Measurements from ENCODE around the gene ZNF599. TPM values are rescaled to one million over a fixed set of nuclear protein-coding genes. Genes with fewer than 3 reads are reported as not detected.
"Not testable (repeated sequence)": the region's sequence is repeated elsewhere in the genome, so short reads cannot be mapped to it uniquely, and the experiment has no call there.

ZNF599 gene
- total RNA-seq, 2 experiments from 2014 or later, result 2.0 to 2.9 TPM

DNA sequence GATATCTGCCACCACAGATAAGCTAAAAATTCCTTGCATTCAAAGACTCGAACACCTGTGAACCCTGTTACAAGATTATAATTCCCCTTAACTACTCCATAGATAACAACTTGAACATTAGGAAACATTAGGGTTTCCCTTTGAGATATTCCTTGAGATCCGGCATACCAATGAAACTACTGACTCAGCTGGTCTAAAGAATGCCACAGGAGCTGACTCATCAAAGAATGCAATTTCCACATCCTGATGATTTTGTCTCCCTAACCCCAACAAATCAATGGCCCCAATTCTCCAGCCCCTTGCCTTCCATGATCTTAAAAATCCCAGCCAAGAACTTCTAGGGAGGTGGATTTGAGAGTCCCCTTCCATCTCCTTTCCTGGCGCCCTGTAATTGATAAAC lies 35.6 kb upstream of the ZNF599 start:
- no peaks in the 10 kb centered on the region for H3K36me3 ChIP-seq (ENCODE audit: insufficient read depth, low read length)
- TF ChIP-seq, protein P1, sequence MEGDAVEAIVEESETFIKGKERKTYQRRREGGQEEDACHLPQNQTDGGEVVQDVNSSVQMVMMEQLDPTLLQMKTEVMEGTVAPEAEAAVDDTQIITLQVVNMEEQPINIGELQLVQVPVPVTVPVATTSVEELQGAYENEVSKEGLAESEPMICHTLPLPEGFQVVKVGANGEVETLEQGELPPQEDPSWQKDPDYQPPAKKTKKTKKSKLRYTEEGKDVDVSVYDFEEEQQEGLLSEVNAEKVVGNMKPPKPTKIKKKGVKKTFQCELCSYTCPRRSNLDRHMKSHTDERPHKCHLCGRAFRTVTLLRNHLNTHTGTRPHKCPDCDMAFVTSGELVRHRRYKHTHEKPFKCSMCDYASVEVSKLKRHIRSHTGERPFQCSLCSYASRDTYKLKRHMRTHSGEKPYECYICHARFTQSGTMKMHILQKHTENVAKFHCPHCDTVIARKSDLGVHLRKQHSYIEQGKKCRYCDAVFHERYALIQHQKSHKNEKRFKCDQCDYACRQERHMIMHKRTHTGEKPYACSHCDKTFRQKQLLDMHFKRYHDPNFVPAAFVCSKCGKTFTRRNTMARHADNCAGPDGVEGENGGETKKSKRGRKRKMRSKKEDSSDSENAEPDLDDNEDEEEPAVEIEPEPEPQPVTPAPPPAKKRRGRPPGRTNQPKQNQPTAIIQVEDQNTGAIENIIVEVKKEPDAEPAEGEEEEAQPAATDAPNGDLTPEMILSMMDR (IDR thresholded peaks at IDR 0.05), result no peak
- CTCF ChIA-PET, result no interaction called here
- ATAC-seq (ENCODE audit: poor library complexity) (no peak), DNase-seq (no peak)
- Mint-ChIP-seq H3K36me3 (ENCODE audit: low read depth) (peaks cover 39% of the 10 kb centered on the region), H3K9me3 (peaks cover 9% of the 10 kb centered on the region), H3K27me3 (no peaks in the 10 kb centered on the region), H3K4me1 (ENCODE audit: low read depth) (no peaks in the 10 kb centered on the region), H3K4me3 (no peak overlapping the region), H3K27ac (no peak overlapping the region)
- intact Hi-C loops (cut with DNase I, micrococcal nuclease), result no loop called here
- H3K9me3 ChIP-seq (ENCODE audit: control insufficient read depth in 1 of 2, insufficient read depth in 1 of 2, low read length in 2 of 2), result peaks cover 9% of the 10 kb centered on the region in 2 experiments
- no peak overlapping the region for H3K27ac ChIP-seq (ENCODE audit: low read depth in 1 of 2, low read length in 2 of 2)
- POLR2A ChIA-PET, result no interaction called here
- H3K4me3 ChIP-seq (ENCODE audit: low read length), result no peak overlapping the region
- no peaks in the 10 kb centered on the region for H3K4me1 ChIP-seq (ENCODE audit: insufficient read depth, low read length)
- H3K27me3 ChIP-seq (ENCODE audit: control insufficient read depth in 1 of 2, insufficient read depth in 2 of 2, low read length in 2 of 2), result no peaks in the 10 kb centered on the region

DNA sequence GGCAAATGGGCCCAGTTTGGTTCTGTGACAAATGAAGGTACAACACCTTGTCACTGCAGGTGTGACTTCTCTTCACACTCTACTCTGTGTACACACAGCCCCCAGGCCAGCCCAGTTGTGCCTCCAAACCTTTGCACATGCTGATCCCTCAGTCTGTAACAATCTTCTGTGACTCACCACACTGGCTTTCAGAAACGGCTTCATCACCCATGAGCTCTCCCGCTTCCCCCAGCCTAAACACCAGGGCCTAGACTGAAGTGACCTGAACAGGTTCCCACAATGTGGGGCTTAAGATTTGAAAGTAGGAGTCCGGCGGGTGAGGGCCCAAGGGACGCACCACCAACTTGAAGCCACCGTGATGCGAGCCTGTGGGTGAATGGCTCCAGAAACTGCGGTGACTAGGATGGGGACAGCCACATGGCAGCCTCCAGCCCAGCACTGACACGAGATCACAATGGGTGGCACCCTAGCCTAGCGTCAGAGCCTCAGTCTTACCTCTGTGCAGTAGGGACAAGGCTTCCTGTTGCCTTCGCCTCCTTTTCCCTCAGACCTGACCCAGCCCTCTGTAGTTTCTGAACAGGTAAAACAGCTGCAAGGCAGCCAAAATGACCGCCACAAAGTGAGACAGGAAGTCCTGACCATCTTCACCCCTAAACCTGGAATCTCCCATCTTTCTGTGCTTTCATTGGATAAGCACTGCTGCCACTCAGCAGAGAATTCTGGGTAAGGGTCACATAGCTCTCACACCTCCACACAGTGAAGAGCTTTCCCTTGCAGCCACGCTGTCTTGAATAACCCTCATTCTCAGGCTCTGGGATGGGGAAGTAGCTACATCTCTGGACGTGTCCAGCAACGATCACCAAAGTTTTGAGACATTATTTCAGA lies 34.2 kb upstream of the ZNF599 start:
- H3K36me3 Mint-ChIP-seq (ENCODE audit: low read depth), result peaks cover 29% of the 10 kb centered on the region
- Histone ChIP-seq H3K36me3 (ENCODE audit: insufficient read depth, low read length) (no peaks in the 10 kb centered on the region), H3K4me3 (ENCODE audit: low read length) (no peak overlapping the region), H3K27me3 (ENCODE audit: control insufficient read depth in 1 of 2, insufficient read depth in 2 of 2, low read length in 2 of 2) (no peaks in the 10 kb centered on the region), H3K27ac (ENCODE audit: low read depth in 1 of 2, low read length in 2 of 2) (no peak overlapping the region), H3K4me1 (ENCODE audit: insufficient read depth, low read length) (no peaks in the 10 kb centered on the region), H3K9me3 (ENCODE audit: control insufficient read depth in 1 of 2, insufficient read depth in 1 of 2, low read length in 2 of 2) (peaks cover 9% of the 10 kb centered on the region in 2 experiments)
- peaks cover 9% of the 10 kb centered on the region for H3K9me3 Mint-ChIP-seq
- DNase-seq, result no peak
- no peak overlapping the region for H3K27ac Mint-ChIP-seq
- no peak for ATAC-seq (ENCODE audit: poor library complexity)
- H3K4me3 Mint-ChIP-seq, result no peak overlapping the region
- no peaks in the 10 kb centered on the region for H3K4me1 Mint-ChIP-seq (ENCODE audit: low read depth)
- TF ChIP-seq, protein P1 (IDR thresholded peaks at IDR 0.05), result no peak
- CTCF ChIA-PET, result no interaction called here
- H3K27me3 Mint-ChIP-seq, result no peaks in the 10 kb centered on the region
- intact Hi-C loops (cut with DNase I, micrococcal nuclease), result no loop called here
- POLR2A ChIA-PET, result no interaction called here

DNA sequence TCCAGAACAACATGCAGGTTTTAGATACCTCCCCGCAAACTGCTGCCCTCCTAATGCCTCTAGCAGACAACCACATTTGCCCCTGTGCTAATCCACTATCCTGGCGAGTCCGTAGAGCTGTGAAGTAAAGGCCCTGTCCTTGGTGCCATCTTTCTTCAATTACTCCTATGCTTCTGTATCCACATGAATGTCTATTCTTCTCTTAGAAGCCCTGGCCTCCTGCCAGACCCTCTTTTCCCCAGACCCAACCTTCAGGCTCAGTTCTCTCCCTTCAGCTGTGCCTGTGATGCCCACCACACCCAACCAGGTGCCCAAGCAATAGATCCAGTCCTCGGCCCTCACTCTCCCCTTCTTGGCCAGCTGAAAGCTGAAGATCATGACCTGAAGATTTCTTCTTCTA lies 31.1 kb upstream of the ZNF599 start:
- Mint-ChIP-seq H3K36me3 (ENCODE audit: low read depth) (peaks cover 37% of the 10 kb centered on the region), H3K27me3 (no peaks in the 10 kb centered on the region), H3K4me3 (no peak overlapping the region), H3K4me1 (ENCODE audit: low read depth) (no peaks in the 10 kb centered on the region), H3K9me3 (peaks cover 14% of the 10 kb centered on the region), H3K27ac (no peak overlapping the region)
- no peak for DNase-seq
- H3K27ac ChIP-seq (ENCODE audit: low read depth in 1 of 2, low read length in 2 of 2), result no peak overlapping the region
- no peaks in the 10 kb centered on the region for H3K4me1 ChIP-seq (ENCODE audit: insufficient read depth, low read length)
- CTCF ChIA-PET, result no interaction called here
- TF ChIP-seq, protein P1 (IDR thresholded peaks at IDR 0.05), result no peak
- no peak overlapping the region for H3K4me3 ChIP-seq (ENCODE audit: low read length)
- H3K9me3 ChIP-seq (ENCODE audit: control insufficient read depth in 1 of 2, insufficient read depth in 1 of 2, low read length in 2 of 2), result peaks cover 0 to 11% of the 10 kb centered on the region in 2 experiments
- H3K27me3 ChIP-seq (ENCODE audit: control insufficient read depth in 1 of 2, insufficient read depth in 2 of 2, low read length in 2 of 2), result no peaks in the 10 kb centered on the region
- ATAC-seq (ENCODE audit: poor library complexity), result no peak
- intact Hi-C loops (cut with DNase I, micrococcal nuclease), result no loop called here
- H3K36me3 ChIP-seq (ENCODE audit: insufficient read depth, low read length), result no peaks in the 10 kb centered on the region
- POLR2A ChIA-PET, result no interaction called here

DNA sequence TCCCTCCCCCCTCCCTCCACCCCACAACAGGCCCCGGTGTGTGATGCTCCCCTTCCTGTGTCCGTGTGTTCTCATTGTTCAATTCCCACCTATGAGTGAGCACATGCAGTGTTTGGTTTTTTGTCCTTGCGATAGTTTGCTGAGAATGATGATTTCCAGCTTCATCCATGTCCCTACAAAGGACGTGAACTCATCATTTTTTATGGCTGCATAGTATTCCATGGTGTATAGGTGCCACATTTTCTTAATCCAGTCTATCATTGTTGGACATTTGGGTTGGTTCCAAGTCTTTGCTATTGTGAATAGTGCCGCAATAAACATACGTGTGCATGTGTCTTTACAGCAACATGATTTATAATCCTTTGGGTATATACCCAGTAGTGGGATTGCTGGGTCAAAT lies 23.9 kb upstream of the ZNF599 start:
- peaks cover 41% of the 10 kb centered on the region for H3K36me3 Mint-ChIP-seq (ENCODE audit: low read depth)

More for the DNA sequence above, 23.9 kb upstream of the ZNF599 start:
- ATAC-seq (ENCODE audit: poor library complexity); H3K9me3 ChIP-seq (ENCODE audit: control insufficient read depth in 1 of 2, insufficient read depth in 1 of 2, low read length in 2 of 2); intact Hi-C loops (cut with DNase I, micrococcal nuclease); H3K36me3 ChIP-seq (ENCODE audit: insufficient read depth, low read length); H3K4me3 Mint-ChIP-seq; H3K4me3 ChIP-seq (ENCODE audit: low read length); H3K4me1 ChIP-seq (ENCODE audit: insufficient read depth, low read length); H3K27ac ChIP-seq (ENCODE audit: low read depth in 1 of 2, low read length in 2 of 2); H3K27me3 Mint-ChIP-seq; POLR2A ChIA-PET; DNase-seq; CTCF ChIA-PET; H3K27ac Mint-ChIP-seq; H3K27me3 ChIP-seq (ENCODE audit: control insufficient read depth in 1 of 2, insufficient read depth in 2 of 2, low read length in 2 of 2): not testable (repeated sequence)
- Mint-ChIP-seq H3K9me3 (peaks cover 17% of the 10 kb centered on the region), H3K4me1 (ENCODE audit: low read depth) (peaks cover 22% of the 10 kb centered on the region)

All from CD4-positive, alpha-beta T cell (primary cell).